GM23248 (cell line): Measurements from ENCODE around the gene TENT4B. TPM values are rescaled to one million over a fixed set of nuclear protein-coding genes. Genes with fewer than 3 reads are reported as not detected.

Experiments used
- DNase-seq: peaks from one replicate; pipeline ENCODE4 v3.0.0-alpha.2; 2015
- H2AFZ ChIP-seq: fragments of 200-600 bp; sonication (generic); 2 replicates; pipeline ENCODE4 v1.6.1; 2016; ENCODE audit warnings: antibody characterized with exemption
- H3F3A ChIP-seq: fragments of 200-600 bp; sonication (generic); 2 replicates; pipeline ENCODE4 v1.6.1; 2016; ENCODE audit warnings: mild to moderate bottlenecking, antibody characterized with exemption, mixed run types; ENCODE audit not compliant: insufficient read depth
- H3K27ac ChIP-seq: fragments of 200-600 bp; sonication (generic); 2 replicates; pipeline ENCODE4 v1.5.1; 2016; ENCODE audit warnings: mild to moderate bottlenecking
- H3K27me3 ChIP-seq: fragments of 200-600 bp; sonication (generic); replicated peaks from 2 replicates; pipeline ENCODE4 v1.6.1; 2016; ENCODE audit warnings: mild to moderate bottlenecking; ENCODE audit not compliant: insufficient read depth
- H3K36me3 ChIP-seq: fragments of 200-600 bp; sonication (generic); 2 replicates; pipeline ENCODE4 v1.6.1; 2016; ENCODE audit warnings: low read depth, mild to moderate bottlenecking
- H3K4me1 ChIP-seq: fragments of 200-600 bp; sonication (generic); 2 replicates; pipeline ENCODE4 v1.6.1; 2016; ENCODE audit warnings: mild to moderate bottlenecking; ENCODE audit not compliant: insufficient read depth
- H3K4me2 ChIP-seq: fragments of 200-600 bp; sonication (generic); one replicate; pipeline ENCODE4 v1.6.1; 2016; ENCODE audit warnings: mild to moderate bottlenecking; ENCODE audit not compliant: unreplicated experiment
- H3K4me3 ChIP-seq: fragments of 200-600 bp; sonication (generic); 2 replicates; pipeline ENCODE4 v1.5.1; 2016; ENCODE audit warnings: mild to moderate bottlenecking
- H3K79me2 ChIP-seq: fragments of 200-600 bp; sonication (generic); 2 replicates; pipeline ENCODE4 v1.6.1; 2016; ENCODE audit warnings: mild to moderate bottlenecking; ENCODE audit not compliant: insufficient read depth
- H3K9ac ChIP-seq: fragments of 200-600 bp; sonication (generic); 2 replicates; pipeline ENCODE4 v1.6.1; 2016; ENCODE audit warnings: mild to moderate bottlenecking
- H3K9me2 ChIP-seq: fragments of 200-600 bp; sonication (generic); 2 replicates; pipeline ENCODE4 v1.6.1; 2016; ENCODE audit warnings: mixed run types, mild to moderate bottlenecking, moderate library complexity; ENCODE audit not compliant: insufficient read depth
- H3K9me3 ChIP-seq: fragments of 200-600 bp; sonication (generic); one replicate; pipeline ENCODE4 v1.6.1; 2017; ENCODE audit warnings: low read depth
- H4K20me1 ChIP-seq: fragments of 200-600 bp; sonication (generic); 2 replicates; pipeline ENCODE4 v1.6.0; 2016; ENCODE audit not compliant: insufficient read depth
- EZH2 ChIP-seq: fragments of 200-600 bp; sonication (generic); IDR thresholded peaks from 2 replicates; pipeline ENCODE4 v1.6.1; 2018; ENCODE audit warnings: antibody characterized with exemption, mild to moderate bottlenecking; ENCODE audit not compliant: insufficient read depth, poor library complexity, severe bottlenecking
- EZH2phosphoT487 ChIP-seq: fragments of 200-600 bp; sonication (generic); IDR thresholded peaks from 2 replicates; pipeline ENCODE4 v1.6.1; 2018; ENCODE audit warnings: antibody characterized with exemption, moderate library complexity, mild to moderate bottlenecking, low read depth; ENCODE audit not compliant: insufficient read depth
- WGBS, 2 experiments: methylation state at CpG; one replicate each; pipeline ENCODE4 v1.1.6; 2015 to 2017; ENCODE audit warnings: low lambda C conversion rate in 2 of 2, low coverage in 1 of 2; ENCODE audit errors: missing lambda C conversion rate in 2 of 2; 5-methylcytosine and 5-hydroxymethylcytosine counted together
- in situ Hi-C: fragments of 300-500 bp; cut with MboI; formaldehyde crosslinking; loops from 2 replicates; pipeline ENCODE4 v1.15.0; 2020
- polyA plus RNA-seq: library from polyadenylated mRNA; unstranded; fragments of >200 nt; fragmentation: Nextera tagmentation; extraction: Ambion mirVana; gene quantifications from 2 replicates; pipeline ENCODE4 v1.2.1, GENCODE V29; 2016
- total RNA-seq: library from RNA; depleted of rRNA; stranded (reverse); fragments of >200 nt; shearing (Covaris generic); gene quantifications from 2 replicates; pipeline ENCODE4 v1.2.3, GENCODE V29; 2014

The TENT4B gene
- total and polyA plus RNA-seq, 2 experiments from 2014 or later, result 7.4 to 12.6 TPM

DNA sequence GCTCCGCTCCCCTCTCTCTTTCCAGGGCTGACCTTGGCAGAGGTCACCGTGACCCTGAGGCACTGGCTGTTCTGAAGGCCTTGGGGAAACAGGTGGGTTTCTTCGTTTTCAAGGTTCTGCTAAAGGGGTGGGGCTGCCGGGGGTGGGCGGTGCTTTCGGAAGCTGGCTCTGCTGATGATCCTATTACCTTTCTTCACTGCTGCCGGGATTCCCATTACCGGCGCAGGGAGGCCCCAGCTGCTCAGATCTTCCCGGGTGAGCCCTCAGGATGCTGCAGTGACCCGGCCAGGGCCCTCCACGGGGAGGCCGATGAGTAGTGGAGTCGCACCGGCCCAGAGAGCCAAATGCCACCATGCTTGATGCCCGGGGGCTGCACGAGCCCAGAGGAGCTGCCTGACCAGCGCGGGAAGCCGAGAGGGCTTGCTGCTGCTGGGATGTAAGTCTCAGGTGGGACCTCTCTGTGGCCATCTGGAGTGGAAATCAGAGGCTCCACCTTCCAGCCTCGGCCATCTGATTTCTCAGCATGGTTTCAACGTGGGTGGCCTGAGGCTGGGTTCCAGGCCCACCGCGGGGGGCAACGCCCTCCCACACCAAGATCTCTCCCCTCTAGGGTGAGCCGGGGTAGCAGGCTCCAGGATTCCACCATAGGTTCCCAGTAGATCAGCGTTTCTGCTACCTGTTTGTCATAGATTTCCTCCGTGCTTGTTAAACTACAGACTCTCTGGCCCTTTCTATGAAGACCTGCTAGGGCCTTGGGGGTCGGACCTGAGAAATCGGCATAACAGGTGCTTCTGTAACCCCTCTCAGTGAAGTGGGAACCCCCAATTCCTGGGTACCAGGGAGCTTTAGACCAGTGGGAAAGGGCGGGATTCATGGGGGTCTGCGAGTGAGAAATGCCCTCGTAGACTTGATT, 91.7 kb downstream of the TENT4B start:
- peak overlapping the region; percentile 73 for H3K27ac ChIP-seq
- H4K20me1 ChIP-seq, result no peaks in the 10 kb centered on the region
- TF ChIP-seq EZH2phosphoT487, result no peak
- H3K4me1 ChIP-seq, result peaks cover 17% of the 10 kb centered on the region
- no peak for DNase-seq
- WGBS, 2 experiments, result 40 to 45% methylated on average over 27 to 33 of the region's 33 CpGs
- peak overlapping the region; percentile 68 for H2AFZ ChIP-seq
- H3K9me3 ChIP-seq, result no peaks in the 10 kb centered on the region
- H3K36me3 ChIP-seq, result no peaks in the 10 kb centered on the region
- H3K9ac ChIP-seq, result peak overlapping the region; percentile 87
- peak overlapping the region; percentile 80 for H3K4me2 ChIP-seq
- peaks cover 21% of the 10 kb centered on the region for H3F3A ChIP-seq
- peak overlapping the region; percentile 76; the same call in 1 of the 2 replicates for H3K4me3 ChIP-seq
- H3K79me2 ChIP-seq, result peaks cover 36% of the 10 kb centered on the region
- no peaks in the 10 kb centered on the region for H3K27me3 ChIP-seq
- H3K9me2 ChIP-seq, result no peaks in the 10 kb centered on the region
- in situ Hi-C loops, result no loop called here

DNA sequence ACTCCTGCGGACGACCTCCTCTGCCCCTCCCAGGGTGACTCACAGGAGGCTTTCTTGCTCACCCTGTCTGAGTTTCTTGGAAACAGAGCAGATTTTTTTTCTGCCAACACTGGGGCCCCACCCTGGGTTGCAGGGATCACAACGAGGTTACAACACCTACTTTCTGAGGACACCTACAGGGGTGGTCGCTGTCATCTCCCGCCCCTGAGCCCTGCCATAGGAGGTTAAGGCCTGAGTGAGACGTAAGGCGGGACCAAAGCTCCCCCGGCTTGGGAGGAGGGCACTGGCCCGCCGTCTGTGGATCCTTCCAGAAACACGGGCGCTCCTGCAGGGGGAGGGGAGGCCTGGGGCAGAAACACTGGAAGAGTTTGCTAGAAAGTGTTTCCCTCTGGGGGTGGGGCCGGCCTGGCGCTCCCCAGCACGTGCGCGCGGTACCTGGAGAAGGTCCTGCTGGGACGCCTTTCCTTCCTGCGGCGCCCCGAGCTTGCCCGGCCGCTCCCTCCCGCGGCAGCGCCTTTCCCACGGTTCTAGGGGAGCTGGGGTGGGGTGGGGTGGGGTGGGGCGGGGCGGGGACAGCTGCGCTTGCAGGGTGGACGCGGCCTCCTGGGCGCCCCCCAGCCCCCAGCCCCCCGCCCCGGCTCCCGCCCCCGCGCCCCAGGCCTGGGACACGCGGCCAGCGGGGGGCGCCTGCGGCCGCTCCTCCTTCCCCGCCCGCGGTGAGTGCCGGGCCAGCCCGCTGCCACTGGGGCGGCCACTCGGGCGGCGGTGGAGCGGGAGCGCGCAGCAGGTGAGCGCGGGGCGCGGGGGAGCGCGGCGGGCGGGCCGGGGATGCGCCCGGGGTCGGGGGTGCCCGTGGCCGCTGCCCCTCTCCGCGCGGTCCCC, 92.6 kb downstream of the TENT4B start:
- H3K4me1 ChIP-seq, result peaks cover 20% of the 10 kb centered on the region
- in situ Hi-C loops, result no loop called here
- H2AFZ ChIP-seq, result peak overlapping the region; percentile 72
- H3K9me2 ChIP-seq, result no peaks in the 10 kb centered on the region
- 1% methylated on average over 30 to 31 of the region's 74 CpGs for WGBS, 2 experiments
- peak; percentile 91 for DNase-seq
- no peaks in the 10 kb centered on the region for H3K36me3 ChIP-seq
- TF ChIP-seq EZH2phosphoT487, result no peak
- no peak for TF ChIP-seq EZH2
- no peaks in the 10 kb centered on the region for H3K9me3 ChIP-seq
- no peaks in the 10 kb centered on the region for H4K20me1 ChIP-seq
- H3K79me2 ChIP-seq, result peaks cover 41% of the 10 kb centered on the region
- H3K9ac ChIP-seq, result peak overlapping the region; percentile 90
- H3F3A ChIP-seq, result peaks cover 18% of the 10 kb centered on the region
- peak overlapping the region; percentile 89 for H3K4me2 ChIP-seq
- H3K4me3 ChIP-seq, result peak overlapping the region; percentile 84
- peak overlapping the region; percentile 73 for H3K27ac ChIP-seq
- H3K27me3 ChIP-seq, result no peaks in the 10 kb centered on the region

DNA sequence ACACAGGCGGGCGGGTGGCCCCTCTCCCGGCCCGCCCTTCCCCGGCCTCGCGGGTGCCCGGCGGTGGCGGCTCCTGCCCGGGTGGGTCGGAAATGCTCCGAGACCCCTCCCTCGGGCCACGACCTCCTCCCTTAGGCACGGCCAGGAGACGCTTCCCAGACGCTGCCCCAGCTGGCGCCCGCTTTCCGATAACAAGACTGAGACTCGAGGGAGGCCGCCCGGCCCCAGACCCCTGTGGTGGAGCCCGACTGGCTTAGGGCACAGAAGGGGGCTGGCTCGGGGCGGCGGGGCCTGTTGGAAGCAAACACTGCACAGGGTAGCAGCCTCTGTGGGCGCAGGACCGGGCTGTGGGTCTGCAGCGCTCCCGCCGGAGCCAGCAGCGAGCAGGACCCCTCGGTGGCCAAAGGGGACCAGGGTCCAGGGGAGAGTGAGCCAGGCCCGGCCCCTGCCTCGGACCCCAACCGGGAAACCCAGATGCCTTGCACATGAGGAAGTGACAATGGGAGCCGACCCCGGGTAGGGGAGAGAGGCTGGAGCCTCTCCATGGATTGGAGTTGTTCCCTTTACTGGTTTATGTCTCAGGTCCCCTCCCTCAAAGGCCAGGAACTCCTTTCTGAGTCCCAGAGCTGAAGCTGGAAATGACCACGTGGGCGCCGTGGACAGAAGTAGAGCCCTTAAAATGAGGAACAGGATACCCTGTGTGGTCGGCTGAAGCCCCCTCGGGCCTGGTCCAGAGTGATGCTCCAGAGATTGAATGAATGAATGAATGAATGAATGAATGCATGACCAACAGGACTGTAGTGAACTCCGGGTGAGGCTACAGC, 93.4 kb downstream of the TENT4B start:
- peaks cover 22% of the 10 kb centered on the region for H3K4me1 ChIP-seq
- H3K9ac ChIP-seq, result peak overlapping the region; percentile 90
- peak overlapping the region; percentile 72 for H2AFZ ChIP-seq
- no peaks in the 10 kb centered on the region for H3K9me2 ChIP-seq
- no peak overlapping the region for H3K27ac ChIP-seq
- H3K36me3 ChIP-seq, result no peaks in the 10 kb centered on the region
- in situ Hi-C loops, result no loop called here
- no peaks in the 10 kb centered on the region for H4K20me1 ChIP-seq
- no peaks in the 10 kb centered on the region for H3K27me3 ChIP-seq
- H3K9me3 ChIP-seq, result no peaks in the 10 kb centered on the region
- H3K4me3 ChIP-seq, result peak overlapping the region; percentile 84
- H3K4me2 ChIP-seq, result peak overlapping the region; percentile 89
- WGBS, 2 experiments, result 7 to 12% methylated on average over 31 to 40 of the region's 46 CpGs
- peak; percentile 43 for DNase-seq
- TF ChIP-seq EZH2phosphoT487 (no peak), EZH2 (no peak)
- peaks cover 41% of the 10 kb centered on the region for H3K79me2 ChIP-seq
- peaks cover 16% of the 10 kb centered on the region for H3F3A ChIP-seq
